NCI-H226 (cell line): ENCODE data around the gene LTBP3.
"Not testable (repeated sequence)": the region's sequence is repeated elsewhere in the genome, so short reads cannot be mapped to it uniquely, and the experiment has no call there.

Experiments used
- DNase-seq: peaks from one replicate; pipeline ENCODE4 v3.0.0-alpha.2; 2015

The LTBP3 gene

DNA sequence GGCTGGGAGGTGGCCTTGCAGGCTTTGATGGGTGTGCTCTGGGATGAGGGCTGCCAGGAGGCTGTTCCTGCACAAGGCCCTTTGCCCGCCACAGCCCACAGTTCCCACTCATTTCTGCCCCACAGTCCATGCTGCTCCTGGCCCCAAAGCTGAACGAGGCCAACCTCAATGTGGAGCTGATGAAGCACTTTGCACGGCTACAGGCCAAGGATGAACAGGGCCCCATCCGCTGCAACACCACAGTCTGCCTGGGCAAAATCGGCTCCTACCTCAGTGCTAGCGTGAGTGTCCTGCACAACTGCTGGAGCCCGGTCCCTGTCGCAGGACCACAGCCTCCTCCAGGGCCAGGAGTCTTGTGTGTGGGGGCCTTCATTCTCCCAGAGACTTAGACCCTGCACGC, 23.1 kb downstream of the LTBP3 start:
- DNase-seq, result no peak

GRCh38 chr11:65532388-65533064, 25.6 kb downstream of the LTBP3 start:
- DNase-seq, result no peak

DNA sequence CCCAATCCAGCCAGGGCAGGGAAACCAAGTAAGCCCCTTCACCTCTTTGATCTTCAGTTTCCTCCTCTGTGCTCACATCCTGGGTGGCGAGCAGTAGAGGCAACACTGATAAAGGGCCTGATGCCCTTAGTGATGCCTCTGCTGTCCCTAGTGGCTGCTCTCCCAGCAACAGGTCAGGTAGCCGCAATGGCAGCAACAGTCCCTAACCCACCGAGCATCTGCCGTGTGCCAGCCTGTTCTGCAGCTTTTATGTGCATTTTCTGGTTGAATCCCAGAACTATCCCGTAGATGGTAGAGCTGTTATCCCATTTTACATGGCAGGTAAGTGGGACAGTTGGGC, 28.0 kb downstream of the LTBP3 start:
- no peak for DNase-seq

- no peak for DNase-seq
These were observed 28.5 kb downstream of the LTBP3 start for GRCh38 chr11:65529475-65530156.

GRCh38 chr11:65528819-65529350, 29.3 kb downstream of the LTBP3 start:
- no peak for DNase-seq

DNA sequence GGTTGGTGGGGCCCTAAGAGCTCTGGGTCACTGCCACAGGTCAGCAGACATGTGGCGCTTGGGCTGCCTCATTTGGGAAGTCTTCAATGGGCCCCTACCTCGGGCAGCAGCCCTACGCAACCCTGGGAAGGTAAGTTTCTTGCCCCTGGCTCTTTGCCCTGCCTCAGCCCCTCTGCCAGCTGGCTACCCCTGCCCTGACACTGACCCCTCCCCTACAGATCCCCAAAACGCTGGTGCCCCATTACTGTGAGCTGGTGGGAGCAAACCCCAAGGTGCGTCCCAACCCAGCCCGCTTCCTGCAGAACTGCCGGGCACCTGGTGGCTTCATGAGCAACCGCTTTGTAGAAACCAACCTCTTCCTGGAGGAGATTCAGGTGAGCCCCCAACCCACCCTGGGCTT, 31.4 kb downstream of the LTBP3 start:
- DNase-seq, result no peak

DNA sequence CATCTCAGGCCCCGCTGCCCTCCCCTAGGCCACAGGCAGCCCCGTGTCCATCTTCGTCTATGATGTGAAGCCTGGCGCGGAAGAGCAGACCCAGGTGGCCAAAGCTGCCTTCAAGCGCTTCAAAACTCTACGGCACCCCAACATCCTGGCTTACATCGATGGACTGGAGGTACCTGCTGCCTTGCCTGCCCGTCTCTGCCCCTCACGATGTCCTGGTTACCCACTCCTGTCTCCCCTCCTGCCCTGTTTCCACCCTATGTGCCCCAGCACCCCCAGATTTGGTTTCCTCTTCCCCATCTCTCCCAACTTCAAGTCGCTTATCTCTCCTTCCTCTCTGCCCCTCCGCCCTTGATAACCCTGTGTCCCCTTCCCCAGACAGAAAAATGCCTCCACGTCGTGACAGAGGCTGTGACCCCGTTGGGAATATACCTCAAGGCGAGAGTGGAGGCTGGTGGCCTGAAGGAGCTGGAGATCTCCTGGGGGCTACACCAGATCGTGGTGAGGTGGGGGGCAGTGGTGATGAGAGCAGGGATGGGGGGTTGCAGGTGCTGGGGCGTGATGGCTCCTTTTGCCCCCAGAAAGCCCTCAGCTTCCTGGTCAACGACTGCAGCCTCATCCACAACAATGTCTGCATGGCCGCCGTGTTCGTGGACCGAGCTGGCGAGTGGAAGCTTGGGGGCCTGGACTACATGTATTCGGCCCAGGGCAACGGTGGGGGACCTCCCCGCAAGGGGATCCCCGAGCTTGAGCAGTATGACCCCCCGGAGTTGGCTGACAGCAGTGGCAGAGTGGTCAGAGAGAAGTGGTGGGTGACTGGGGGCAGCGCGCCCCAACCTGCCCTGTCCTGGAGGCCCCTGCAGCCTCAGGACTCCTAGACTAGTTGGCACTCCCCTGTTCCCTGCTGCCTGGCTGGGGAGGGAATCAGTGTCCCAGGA, 32.3 kb downstream of the LTBP3 start:
- DNase-seq, result no peak

DNA sequence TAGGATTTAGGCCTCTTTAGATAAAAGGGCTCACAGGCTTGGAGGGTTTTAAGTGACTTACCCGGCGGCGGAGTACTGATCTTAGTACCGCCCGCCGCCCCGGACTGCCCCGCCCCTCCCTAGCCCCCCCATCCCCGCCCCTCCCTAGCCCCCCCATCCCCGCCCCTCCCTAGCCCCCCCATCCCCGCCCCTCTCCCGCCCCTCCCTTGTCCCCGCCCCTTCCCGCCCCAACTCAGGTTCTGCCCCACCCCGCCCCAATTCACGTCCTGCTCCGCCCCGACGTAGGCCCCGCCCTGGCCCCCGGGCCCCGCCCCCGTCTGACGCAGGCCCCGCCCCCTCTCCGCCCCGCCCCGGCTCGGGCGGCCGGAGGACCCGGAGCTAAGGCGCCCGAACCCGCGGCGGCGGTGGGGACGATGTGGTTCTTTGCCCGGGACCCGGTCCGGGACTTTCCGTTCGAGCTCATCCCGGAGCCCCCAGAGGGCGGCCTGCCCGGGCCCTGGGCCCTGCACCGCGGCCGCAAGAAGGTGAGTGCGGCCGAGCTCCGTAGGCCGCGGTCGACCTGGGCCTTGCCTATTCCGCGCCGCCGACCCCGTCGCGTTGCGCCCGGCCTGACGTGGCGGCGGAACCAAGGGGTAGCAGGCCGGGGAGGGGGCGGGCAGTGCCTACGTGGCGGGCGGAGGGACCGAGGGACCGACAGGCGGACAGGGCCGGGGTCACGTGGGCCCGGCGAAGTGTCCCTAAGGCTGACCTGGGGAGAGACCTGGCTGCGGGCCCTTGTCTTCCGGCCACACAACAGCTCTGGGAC, 33.2 kb downstream of the LTBP3 start, which contains the start of gene SCYL1:
Gene SCYL1 (plus strand): TSS at position 343 of the 805 bp plus-strand sequence. CDS start 71 bp downstream, at position 414.
- DNase-seq, result no peak

- no peak for DNase-seq
These were observed 34.0 kb downstream of the LTBP3 start for GRCh38 chr11:65524014-65524740.

DNA sequence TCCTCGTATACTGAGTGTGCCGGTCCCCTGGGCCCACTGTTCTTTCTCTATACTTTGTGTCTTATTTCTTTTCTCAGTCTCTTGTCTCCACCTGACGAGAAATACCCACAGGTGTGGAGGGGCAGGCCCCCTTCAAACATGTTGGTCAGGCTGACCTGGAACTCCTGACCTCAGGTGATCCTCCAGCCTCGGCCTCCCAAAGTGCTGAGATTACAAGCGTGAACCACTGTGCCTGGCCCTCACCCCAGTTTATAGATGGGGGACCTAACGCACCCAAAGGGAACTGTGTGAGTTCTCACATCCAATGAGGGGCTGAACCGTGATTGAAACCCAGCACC, 34.6 kb downstream of the LTBP3 start:
- DNase-seq, result not testable (repeated sequence)

GRCh38 chr11:65522718-65523630, 35.2 kb downstream of the LTBP3 start:
- not testable (repeated sequence) for DNase-seq

GRCh38 chr11:65521777-65522521, 36.2 kb downstream of the LTBP3 start:
- DNase-seq, result not testable (repeated sequence)

- not testable (repeated sequence) for DNase-seq
These were observed 39.1 kb downstream of the LTBP3 start for GRCh38 chr11:65518941-65519549.

DNA sequence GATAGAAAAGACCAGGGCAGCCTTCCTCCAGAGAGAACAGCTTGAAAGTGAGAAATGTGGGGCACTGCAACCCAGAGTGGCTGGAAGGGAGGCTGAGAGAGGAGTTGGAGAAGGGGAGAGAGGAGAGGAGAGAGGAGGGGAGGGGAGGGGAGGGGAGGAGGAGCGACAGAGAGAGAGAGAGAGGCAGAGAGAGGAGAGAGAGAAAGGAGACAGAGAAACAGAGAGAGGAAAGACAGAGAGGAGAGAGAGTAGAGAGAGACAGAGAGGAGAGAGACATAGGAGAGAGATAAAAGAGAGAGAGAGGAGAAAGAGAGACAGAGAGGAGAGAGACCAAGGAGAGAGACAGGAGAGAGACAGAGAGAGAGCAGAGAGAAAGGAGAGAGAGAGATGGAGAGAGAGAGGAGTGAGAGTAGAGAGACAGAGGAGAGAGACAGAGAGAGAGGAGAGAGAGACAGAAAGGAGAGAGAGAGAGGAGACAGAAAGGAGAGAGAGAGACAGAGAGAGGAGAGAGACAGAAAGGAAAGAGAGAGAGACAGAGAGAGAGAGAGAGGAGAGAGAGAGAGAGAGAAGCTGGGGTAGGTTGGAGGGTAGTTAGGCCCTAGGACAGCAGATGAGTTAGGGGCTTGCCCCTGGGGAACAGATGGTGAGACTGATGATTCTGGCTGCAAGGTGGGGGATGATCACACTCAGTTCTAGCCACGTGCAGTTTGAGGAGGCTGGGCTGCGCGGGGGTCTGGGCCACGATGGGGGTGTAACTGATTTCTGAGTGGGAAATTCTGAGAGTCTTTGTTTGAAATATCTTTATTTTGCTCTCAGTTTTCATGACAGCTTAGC, 41.8 kb downstream of the LTBP3 start:
- no peak for DNase-seq

DNA sequence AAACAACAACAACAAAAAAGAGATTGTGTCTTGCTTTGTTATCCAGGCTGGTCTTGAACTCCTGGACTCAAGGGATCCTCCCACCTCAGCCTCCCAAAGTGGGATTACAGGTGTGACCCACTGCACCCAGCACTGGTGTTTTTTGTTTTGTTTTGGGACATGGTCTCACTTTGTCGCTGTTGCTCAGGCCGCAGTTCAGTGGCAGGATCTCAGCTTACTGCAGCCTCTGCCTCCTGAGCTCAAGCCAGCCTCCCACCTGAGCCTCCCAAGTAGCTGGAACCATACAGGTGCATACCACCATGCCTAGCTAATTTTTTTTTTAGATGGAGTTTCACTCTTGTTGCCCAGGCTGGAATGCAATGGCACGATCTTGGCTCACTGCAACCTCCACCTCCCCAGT, 45.8 kb downstream of the LTBP3 start:
- not testable (repeated sequence) for DNase-seq

DNA sequence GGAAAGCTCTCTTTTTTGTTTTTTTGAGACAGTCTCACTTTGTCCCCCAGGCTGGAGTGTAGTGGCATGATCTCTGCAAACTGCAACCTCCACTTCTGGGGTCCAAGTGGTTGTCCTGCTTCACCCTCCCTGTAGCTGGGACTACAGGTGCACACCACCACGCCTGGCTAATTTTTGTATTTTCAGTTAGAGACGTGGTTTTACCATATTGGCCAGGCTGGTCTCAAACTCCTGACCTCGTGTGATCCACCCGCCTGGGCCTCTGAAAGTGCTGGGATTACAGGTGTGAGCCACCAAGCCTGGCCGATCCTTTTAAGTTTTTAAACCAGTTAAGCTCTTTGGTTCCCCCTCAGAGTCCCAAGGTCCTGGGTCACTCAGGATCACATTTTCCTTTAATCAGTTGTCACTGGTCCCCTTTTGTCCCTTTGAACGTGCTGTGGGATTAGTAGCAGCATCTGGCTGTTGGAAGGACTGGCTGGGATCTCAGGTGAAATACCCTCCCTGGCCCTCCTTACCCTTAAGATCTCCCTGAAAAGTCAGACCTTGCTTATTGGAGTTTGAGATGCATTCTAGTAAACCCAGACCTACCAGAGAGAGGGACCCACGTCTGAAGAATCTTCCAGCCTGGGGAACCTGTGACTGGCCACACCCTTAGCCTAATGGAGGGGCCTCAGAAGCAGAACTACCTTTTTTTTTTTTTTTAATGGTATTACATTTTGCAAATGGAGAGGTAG, 51.2 kb downstream of the LTBP3 start:
- peak; percentile 81 for DNase-seq

DNA sequence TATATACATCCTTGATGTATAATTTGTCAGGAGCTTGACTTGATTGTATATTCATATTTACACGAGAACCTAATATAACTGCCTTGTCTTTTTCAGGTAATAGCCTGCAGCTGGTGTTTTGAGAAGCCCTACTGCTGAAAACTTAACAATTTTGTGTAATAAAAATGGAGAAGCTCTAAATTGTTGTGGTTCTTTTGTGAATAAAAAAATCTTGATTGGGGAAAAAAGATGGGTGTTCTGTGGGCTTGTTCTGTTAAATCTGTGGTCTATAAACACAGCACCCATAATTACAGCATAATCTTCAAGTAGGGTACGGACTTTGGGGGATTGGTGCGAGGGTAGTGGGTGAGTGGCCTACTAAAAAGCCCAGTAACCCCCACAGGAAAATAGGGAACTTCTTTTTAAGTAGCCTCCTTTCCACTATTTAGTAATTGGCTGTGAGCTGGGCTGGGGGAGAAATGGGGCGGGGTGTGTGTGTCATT, 51.8 kb downstream of the LTBP3 start:
- no peak for DNase-seq
